Right lobe of liver (tissue), 6 donors: Measurements from ENCODE around the gene PCDHB4. TPM values are rescaled to one million over a fixed set of nuclear protein-coding genes. Genes with fewer than 3 reads are reported as not detected.
"Not testable (repeated sequence)": the region's sequence is repeated elsewhere in the genome, so short reads cannot be mapped to it uniquely, and the experiment has no call there.

ENCODE experiments used
- ATAC-seq, 4 donors: fragments of 200-7000 bp; cut with Tn5 transposase; one replicate each; pipeline ENCODE4 v1.9.1; 2020; ENCODE audit warnings: mild to moderate bottlenecking in 4 of 4, moderate library complexity in 4 of 4
- DNase-seq, 3 donors: peaks; one replicate each; pipeline ENCODE4 v3.0.0-alpha.2; 2020
- H3K27ac ChIP-seq, 3 donors: fragments of 200-600 bp; one replicate each; pipeline ENCODE4 v1.8.0; 2022
- H3K27me3 ChIP-seq, 2 donors: fragments of 200-600 bp; one replicate each; pipeline ENCODE4 v1.8.0; 2022
- H3K36me3 ChIP-seq, 4 donors: fragments of 200-600 bp; sonication (generic) in 1 of 4; one replicate each; pipeline versions ENCODE4 v1.5.1 to v1.8.0; 2017 to 2022; ENCODE audit warnings: control low read depth in 1 of 4
- H3K4me1 ChIP-seq, 4 donors: fragments of 200-600 bp; sonication (generic) in 1 of 4; one replicate each; pipeline versions ENCODE4 v1.5.1 to v1.8.0; 2017 to 2022; ENCODE audit warnings: control low read depth in 1 of 4
- H3K4me3 ChIP-seq, 3 donors: fragments of 200-600 bp; one replicate each; pipeline ENCODE4 v1.8.0; 2022
- H3K9me3 ChIP-seq, 4 donors: fragments of 200-600 bp; sonication (generic) in 1 of 4; one replicate each; pipeline versions ENCODE4 v1.5.1 to v1.8.0; 2017 to 2022; ENCODE audit warnings: control low read depth in 1 of 4
- POLR2A ChIP-seq: fragments of 450-650 bp; IDR thresholded peaks from one replicate; pipeline ENCODE4 v1.6.1; 2017; ENCODE audit warnings: antibody characterized with exemption, mild to moderate bottlenecking
- WGBS: methylation state at CpG from one replicate; pipeline ENCODE4 v1.1.6; 2018; ENCODE audit warnings: low coverage, low lambda C conversion rate; ENCODE audit not compliant: insufficient coverage; ENCODE audit errors: missing lambda C conversion rate; 5-methylcytosine and 5-hydroxymethylcytosine counted together
- intact Hi-C, 2 donors: fragments of 100-400 bp; cut with DNase I; formaldehyde crosslinking; loops; one replicate each; pipeline versions ENCODE4 v1.11.2 to v1.14.1; 2022
- total RNA-seq, 6 experiments: library from RNA; depleted of rRNA in 2 of 6; stranded (reverse); fragments of >200 nt in 2 of 6; fragmentation: NEBNext Ultra II Directional in 3 of 6; extraction: Animal tissue kit (Norgen Biotek cat#: 25700) in 3 of 6; gene quantifications; one replicate each; pipeline versions ENCODE4 v1.1.0 to v1.2.4, GENCODE V29; 2016 to 2023
- TF ChIP-seq, protein P1 (sequence below), 4 donors: fragments of 200-600 bp in 3 of 4; fragments of 450-650 bp in 1 of 4; IDR thresholded peaks; one replicate each; pipeline versions ENCODE4 v1.5.1 to v1.8.0; 2016 to 2022; ENCODE audit warnings: antibody characterized with exemption in 4 of 4, mild to moderate bottlenecking in 2 of 4
- donor health status: DM: no; HTN: yes; CAD: no.
- donor health status: DM: no; HTN: no; CAD: no.
- donor health status: DM: no; HTN: no; CAD: no.
- donor health status: DM: no; HTN: yes; CAD: no.
- donor health status: DM: no; HTN: yes; CAD: no.

Gene PCDHB4
- total RNA-seq, 6 experiments from 2014 or later, result 0.10 to 0.35 (median 0.20) TPM

DNA sequence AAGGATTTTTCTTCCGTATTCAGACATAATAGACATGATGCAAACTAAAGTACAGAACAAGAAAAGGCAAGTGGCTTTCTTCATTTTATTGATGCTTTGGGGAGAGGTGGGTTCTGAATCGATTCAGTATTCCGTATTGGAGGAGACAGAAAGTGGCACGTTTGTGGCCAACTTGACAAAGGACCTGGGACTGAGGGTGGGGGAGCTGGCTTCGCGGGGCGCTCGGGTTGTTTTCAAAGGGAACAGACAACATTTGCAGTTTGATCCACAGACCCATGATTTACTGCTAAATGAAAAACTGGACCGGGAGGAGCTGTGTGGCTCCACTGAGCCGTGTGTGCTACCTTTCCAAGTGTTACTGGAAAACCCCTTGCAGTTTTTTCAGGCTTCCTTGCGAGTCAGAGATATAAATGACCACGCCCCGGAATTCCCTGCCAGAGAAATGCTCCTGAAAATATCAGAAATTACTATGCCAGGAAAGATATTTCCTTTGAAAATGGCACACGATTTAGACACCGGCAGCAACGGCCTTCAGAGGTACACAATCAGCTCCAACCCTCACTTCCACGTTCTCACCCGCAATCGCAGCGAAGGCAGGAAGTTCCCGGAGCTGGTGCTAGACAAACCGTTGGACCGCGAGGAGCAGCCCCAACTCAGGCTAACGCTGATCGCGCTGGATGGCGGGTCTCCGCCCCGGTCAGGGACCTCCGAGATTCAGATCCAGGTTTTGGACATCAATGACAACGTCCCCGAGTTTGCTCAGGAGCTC, 28.8 kb downstream of the PCDHB4 start:
- intact Hi-C loops, result no loop called here

DNA sequence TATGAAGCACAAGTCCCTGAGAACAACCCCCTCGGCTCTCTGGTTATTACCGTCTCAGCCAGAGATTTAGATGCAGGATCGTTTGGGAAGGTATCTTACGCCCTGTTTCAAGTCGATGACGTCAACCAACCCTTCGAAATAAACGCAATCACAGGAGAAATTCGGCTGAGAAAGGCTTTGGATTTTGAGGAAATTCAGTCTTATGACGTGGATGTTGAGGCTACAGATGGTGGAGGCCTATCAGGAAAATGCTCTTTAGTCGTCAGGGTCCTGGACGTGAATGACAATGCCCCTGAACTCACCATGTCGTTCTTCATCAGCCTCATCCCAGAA, 29.3 kb downstream of the PCDHB4 start:
- ATAC-seq (no peak), DNase-seq (no peak)
- no peaks in the 10 kb centered on the region for H3K36me3 ChIP-seq
- intact Hi-C loops, result no loop called here
- no peaks in the 10 kb centered on the region for H3K9me3 ChIP-seq
- TF ChIP-seq, protein P1, sequence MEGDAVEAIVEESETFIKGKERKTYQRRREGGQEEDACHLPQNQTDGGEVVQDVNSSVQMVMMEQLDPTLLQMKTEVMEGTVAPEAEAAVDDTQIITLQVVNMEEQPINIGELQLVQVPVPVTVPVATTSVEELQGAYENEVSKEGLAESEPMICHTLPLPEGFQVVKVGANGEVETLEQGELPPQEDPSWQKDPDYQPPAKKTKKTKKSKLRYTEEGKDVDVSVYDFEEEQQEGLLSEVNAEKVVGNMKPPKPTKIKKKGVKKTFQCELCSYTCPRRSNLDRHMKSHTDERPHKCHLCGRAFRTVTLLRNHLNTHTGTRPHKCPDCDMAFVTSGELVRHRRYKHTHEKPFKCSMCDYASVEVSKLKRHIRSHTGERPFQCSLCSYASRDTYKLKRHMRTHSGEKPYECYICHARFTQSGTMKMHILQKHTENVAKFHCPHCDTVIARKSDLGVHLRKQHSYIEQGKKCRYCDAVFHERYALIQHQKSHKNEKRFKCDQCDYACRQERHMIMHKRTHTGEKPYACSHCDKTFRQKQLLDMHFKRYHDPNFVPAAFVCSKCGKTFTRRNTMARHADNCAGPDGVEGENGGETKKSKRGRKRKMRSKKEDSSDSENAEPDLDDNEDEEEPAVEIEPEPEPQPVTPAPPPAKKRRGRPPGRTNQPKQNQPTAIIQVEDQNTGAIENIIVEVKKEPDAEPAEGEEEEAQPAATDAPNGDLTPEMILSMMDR (IDR thresholded peaks at IDR 0.05), result no peak
- TF ChIP-seq POLR2A, result no peak
- 15% methylated on average over 13 of the region's 13 CpGs for WGBS
- H3K27me3 ChIP-seq, result no peaks in the 10 kb centered on the region
- H3K4me3 ChIP-seq, result no peak overlapping the region
- no peaks in the 10 kb centered on the region for H3K4me1 ChIP-seq
- no peak overlapping the region for H3K27ac ChIP-seq

More for the DNA sequence above, 28.8 kb downstream of the PCDHB4 start:
- peaks cover 0 to 2% of the 10 kb centered on the region in 2 donors for H3K27me3 ChIP-seq
- no peak overlapping the region for H3K27ac ChIP-seq
- no peaks in the 10 kb centered on the region for H3K36me3 ChIP-seq
- H3K4me3 ChIP-seq, result no peak overlapping the region
- no peaks in the 10 kb centered on the region for H3K4me1 ChIP-seq
- H3K9me3 ChIP-seq, result no peaks in the 10 kb centered on the region
- WGBS, result 41% methylated on average over 21 of the region's 33 CpGs
- ATAC-seq (no peak), DNase-seq (no peak)
- TF ChIP-seq POLR2A, result no peak
- TF ChIP-seq, protein P1 (IDR thresholded peaks at IDR 0.05), result no peak

DNA sequence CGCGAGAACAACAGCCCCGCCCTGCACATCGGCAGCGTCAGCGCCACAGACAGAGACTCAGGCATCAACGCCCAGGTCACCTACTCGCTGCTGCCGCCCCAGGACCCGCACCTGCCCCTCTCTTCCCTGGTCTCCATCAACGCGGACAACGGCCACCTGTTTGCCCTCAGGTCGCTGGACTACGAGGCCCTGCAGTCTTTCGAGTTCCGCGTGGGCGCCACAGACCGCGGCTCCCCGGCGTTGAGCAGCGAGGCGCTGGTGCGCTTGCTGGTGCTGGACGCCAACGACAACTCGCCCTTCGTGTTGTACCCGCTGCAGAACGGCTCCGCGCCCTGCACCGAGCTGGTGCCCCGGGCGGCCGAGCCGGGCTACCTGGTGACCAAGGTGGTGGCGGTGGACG, 30.0 kb downstream of the PCDHB4 start:
- H3K36me3 ChIP-seq, H3K4me1 ChIP-seq, intact Hi-C loops, H3K27me3 ChIP-seq, H3K9me3 ChIP-seq, H3K27ac ChIP-seq, ATAC-seq, H3K4me3 ChIP-seq, DNase-seq: not testable (repeated sequence)
- WGBS, result 24% methylated on average over 12 of the region's 41 CpGs

DNA sequence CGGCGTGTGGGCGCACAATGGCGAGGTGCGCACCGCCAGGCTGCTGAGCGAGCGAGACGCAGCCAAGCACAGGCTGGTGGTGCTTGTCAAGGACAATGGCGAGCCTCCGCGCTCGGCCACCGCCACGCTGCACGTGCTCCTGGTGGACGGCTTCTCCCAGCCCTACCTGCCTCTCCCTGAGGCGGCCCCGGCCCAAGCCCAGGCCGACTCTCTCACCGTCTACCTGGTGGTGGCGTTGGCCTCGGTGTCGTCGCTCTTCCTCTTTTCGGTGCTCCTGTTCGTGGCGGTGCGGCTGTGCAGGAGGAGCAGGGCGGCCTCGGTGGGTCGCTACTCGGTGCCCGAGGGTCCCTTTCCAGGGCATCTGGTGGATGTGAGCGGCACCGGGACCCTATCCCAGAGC, 30.5 kb downstream of the PCDHB4 start:
- intact Hi-C loops, H3K27me3 ChIP-seq, DNase-seq, ATAC-seq, H3K9me3 ChIP-seq, H3K27ac ChIP-seq, H3K4me3 ChIP-seq, H3K4me1 ChIP-seq, H3K36me3 ChIP-seq: not testable (repeated sequence)
- WGBS, result 20% methylated on average over 14 of the region's 36 CpGs

DNA sequence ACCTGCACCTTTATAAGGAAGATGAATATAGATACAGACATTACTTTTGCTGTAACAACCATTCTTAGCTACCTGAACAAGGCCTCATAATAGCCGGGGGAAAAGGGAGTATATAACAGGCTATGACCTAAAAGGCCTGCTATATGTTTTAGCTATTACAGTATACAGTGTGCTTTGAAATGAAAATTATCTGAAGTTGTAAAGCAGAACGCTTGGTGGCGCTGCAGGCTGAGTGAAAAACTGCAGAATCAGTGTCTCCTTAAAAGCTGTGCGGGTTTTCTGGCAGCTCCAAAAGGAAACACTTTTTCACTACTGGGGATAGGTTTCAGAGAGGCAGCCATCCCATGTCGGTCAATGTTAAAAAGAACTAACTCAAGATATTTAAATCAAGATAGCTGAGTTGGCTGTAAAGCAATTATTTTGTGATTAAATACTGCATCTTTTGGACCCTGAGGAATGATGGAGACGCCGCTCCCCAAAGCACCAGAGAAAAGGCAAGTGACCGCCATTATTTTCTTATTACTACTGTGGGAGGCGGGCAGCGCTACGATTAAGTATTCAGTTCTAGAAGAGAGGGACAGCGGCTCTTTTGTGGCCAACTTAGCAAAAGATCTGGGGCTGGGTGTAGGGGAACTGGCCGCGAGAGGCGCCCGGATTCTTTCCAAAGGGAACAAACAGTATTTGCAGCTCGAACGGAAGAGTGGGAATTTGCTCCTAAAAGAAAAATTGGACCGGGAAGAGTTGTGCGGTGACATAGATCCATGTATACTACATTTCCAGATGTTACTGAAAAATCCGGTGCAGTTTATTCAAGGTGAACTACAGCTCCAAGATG, 34.1 kb downstream of the PCDHB4 start:
- 28% methylated on average over 21 of the region's 21 CpGs for WGBS
- H3K27me3 ChIP-seq, result no peaks in the 10 kb centered on the region
- H3K4me3 ChIP-seq, result no peak overlapping the region
- no peak overlapping the region for H3K27ac ChIP-seq
- H3K36me3 ChIP-seq, result no peaks in the 10 kb centered on the region
- TF ChIP-seq, protein P1 (IDR thresholded peaks at IDR 0.05), result no peak
- no peak for TF ChIP-seq POLR2A
- intact Hi-C loops, result no loop called here
- H3K4me1 ChIP-seq, result no peaks in the 10 kb centered on the region
- ATAC-seq, result no peak
- H3K9me3 ChIP-seq, result no peaks in the 10 kb centered on the region
- no peak for DNase-seq

DNA sequence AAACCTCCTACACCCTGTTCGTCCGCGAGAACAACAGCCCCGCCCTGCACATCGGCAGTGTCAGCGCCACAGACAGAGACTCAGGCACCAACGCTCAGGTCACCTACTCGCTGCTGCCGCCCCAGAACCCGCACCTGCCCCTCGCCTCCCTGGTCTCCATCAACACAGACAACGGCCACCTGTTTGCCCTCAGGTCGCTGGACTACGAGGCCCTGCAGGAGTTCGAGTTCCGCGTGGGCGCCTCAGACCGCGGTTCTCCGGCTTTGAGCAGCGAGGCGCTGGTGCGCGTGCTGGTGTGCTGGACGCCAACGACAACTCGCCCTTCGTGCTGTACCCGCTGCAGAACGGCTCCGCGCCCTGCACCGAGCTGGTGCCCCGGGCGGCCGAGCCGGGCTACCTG, 35.7 kb downstream of the PCDHB4 start:
- H3K27me3 ChIP-seq, H3K36me3 ChIP-seq, ATAC-seq, H3K9me3 ChIP-seq, DNase-seq, intact Hi-C loops, H3K4me3 ChIP-seq, H3K27ac ChIP-seq, H3K4me1 ChIP-seq: not testable (repeated sequence)
- 31% methylated on average over 16 of the region's 38 CpGs for WGBS

DNA sequence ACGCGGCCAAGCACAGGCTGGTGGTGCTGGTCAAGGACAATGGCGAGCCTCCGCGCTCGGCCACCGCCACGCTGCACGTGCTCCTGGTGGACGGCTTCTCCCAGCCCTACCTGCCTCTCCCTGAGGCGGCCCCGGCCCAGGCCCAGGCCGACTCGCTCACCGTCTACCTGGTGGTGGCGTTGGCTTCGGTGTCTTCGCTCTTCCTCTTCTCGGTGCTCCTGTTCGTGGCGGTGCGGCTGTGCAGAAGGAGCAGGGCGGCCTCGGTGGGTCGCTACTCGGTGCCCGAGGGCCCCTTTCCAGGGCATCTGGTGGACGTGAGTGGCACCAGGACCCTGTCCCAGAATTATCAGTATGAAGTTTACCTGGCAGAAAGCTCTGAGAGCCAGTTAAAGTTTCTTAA, 36.3 kb downstream of the PCDHB4 start:
- H3K27me3 ChIP-seq, H3K27ac ChIP-seq, DNase-seq, ATAC-seq, intact Hi-C loops, H3K4me3 ChIP-seq, H3K36me3 ChIP-seq, H3K9me3 ChIP-seq, H3K4me1 ChIP-seq: not testable (repeated sequence)
- WGBS, result 20% methylated on average over 2 of the region's 28 CpGs
